SK-N-SH treated with all-trans-retinoic acid at 6 μM for 48 hours (cell line): ENCODE measurements around the gene MSN.

Experiments
- ATAC-seq: fragments of 200-7000 bp; cut with Tn5 transposase; 3 replicates; pipeline ENCODE4 v1.9.1; 2020; ENCODE audit warnings: mild to moderate bottlenecking, moderate library complexity
- ARNTL ChIP-seq: fragments of 450-650 bp; formaldehyde crosslinking; IDR thresholded peaks from 2 replicates; pipeline ENCODE4 v1.5.0; 2020; ENCODE audit warnings: low read depth, mild to moderate bottlenecking, moderate library complexity, borderline replicate concordance
- BACH2 ChIP-seq: fragments of 250-450 bp; sonication (Bioruptor Pico); IDR thresholded peaks from 2 replicates; pipeline ENCODE4 v1.9.0; 2021; ENCODE audit warnings: mild to moderate bottlenecking, borderline replicate concordance
- CREB5 ChIP-seq: fragments of 250-450 bp; sonication (Bioruptor Pico); IDR thresholded peaks from 2 replicates; pipeline ENCODE4 v1.5.1; 2020; ENCODE audit warnings: low read depth, mild to moderate bottlenecking, moderate library complexity
- CSDC2 ChIP-seq: fragments of 250-450 bp; sonication (Bioruptor Pico); IDR thresholded peaks from 2 replicates; pipeline ENCODE4 v1.5.0; 2020; ENCODE audit warnings: mild to moderate bottlenecking, moderate library complexity
- CSRNP3 ChIP-seq: fragments of 250-450 bp; sonication (Bioruptor Pico); IDR thresholded peaks from 2 replicates; pipeline ENCODE4 v1.5.1; 2021; ENCODE audit warnings: mild to moderate bottlenecking, moderate library complexity
- ESRRG ChIP-seq: fragments of 250-450 bp; sonication (Bioruptor Pico); IDR thresholded peaks from 2 replicates; pipeline ENCODE4 v1.6.1; 2021; ENCODE audit warnings: mild to moderate bottlenecking
- ISL1 ChIP-seq: fragments of 250-450 bp; sonication (Bioruptor Pico); IDR thresholded peaks from 2 replicates; pipeline ENCODE4 v2.1.2; 2022; ENCODE audit warnings: mild to moderate bottlenecking, moderate library complexity
- OSR1 ChIP-seq: fragments of 250-450 bp; sonication (Bioruptor Pico); IDR thresholded peaks from 2 replicates; pipeline ENCODE4 v1.8.0; 2022; ENCODE audit warnings: moderate library complexity, mild to moderate bottlenecking, inconsistent platforms
- POU6F1 ChIP-seq: fragments of 250-450 bp; sonication (Bioruptor Pico); IDR thresholded peaks from 2 replicates; pipeline ENCODE4 v1.8.0; 2021; ENCODE audit warnings: low read depth, mild to moderate bottlenecking, moderate library complexity, borderline replicate concordance
- PPARA ChIP-seq: fragments of 250-450 bp; sonication (Bioruptor Pico); IDR thresholded peaks from 2 replicates; pipeline ENCODE4 v1.5.0; 2020; ENCODE audit warnings: mild to moderate bottlenecking, borderline replicate concordance
- TCF4 ChIP-seq: fragments of 250-450 bp; sonication (Bioruptor Pico); IDR thresholded peaks from 2 replicates; pipeline ENCODE4 v1.8.0; 2021; ENCODE audit warnings: mild to moderate bottlenecking, moderate library complexity, borderline replicate concordance
- TOX ChIP-seq: fragments of 250-450 bp; sonication (Bioruptor Pico); IDR thresholded peaks from 2 replicates; pipeline ENCODE4 v1.8.0; 2021; ENCODE audit warnings: mild to moderate bottlenecking, moderate library complexity, borderline replicate concordance
- TSHZ2 ChIP-seq: fragments of 250-450 bp; sonication (Bioruptor Pico); IDR thresholded peaks from 2 replicates; pipeline ENCODE4 v1.5.0; 2020; ENCODE audit warnings: mild to moderate bottlenecking, moderate library complexity
- ZC3H10 ChIP-seq: fragments of 250-450 bp; sonication (Bioruptor Pico); IDR thresholded peaks from 2 replicates; pipeline ENCODE4 v1.5.1; 2021; ENCODE audit warnings: mild to moderate bottlenecking, moderate library complexity
- ZFP30 ChIP-seq: fragments of 450-650 bp; formaldehyde crosslinking; IDR thresholded peaks from 2 replicates; pipeline ENCODE4 v1.5.0; 2022; ENCODE audit warnings: mild to moderate bottlenecking, moderate library complexity
- ZNF565 ChIP-seq: fragments of 450-650 bp; formaldehyde crosslinking; conservative IDR thresholded peaks from 2 replicates; pipeline ENCODE4 v1.5.0; 2020; ENCODE audit warnings: low read depth, mild to moderate bottlenecking, moderate library complexity
- ZNF70 ChIP-seq: fragments of 450-650 bp; formaldehyde crosslinking; IDR thresholded peaks from 2 replicates; pipeline ENCODE4 v1.5.0; 2020; ENCODE audit warnings: mild to moderate bottlenecking, moderate library complexity
- ZNF8 ChIP-seq: fragments of 450-650 bp; formaldehyde crosslinking; IDR thresholded peaks from 2 replicates; pipeline ENCODE4 v1.5.0; 2020; ENCODE audit warnings: mild to moderate bottlenecking, moderate library complexity

The MSN gene

GRCh38 chrX:65702956-65703355, 35.5 kb downstream of the MSN start:
- TF ChIP-seq ZNF8 (CRISPR knock-in tag) (no peak), ZNF565 (no peak), ARNTL (CRISPR knock-in tag) (no peak), TCF4 (CRISPR knock-in tag) (no peak), PPARA (no peak), ZFP30 (CRISPR knock-in tag) (no peak), OSR1 (CRISPR knock-in tag) (no peak), ZNF70 (CRISPR knock-in tag) (no peak), ISL1 (CRISPR knock-in tag) (no peak), TOX (no peak), CSDC2 (no peak), POU6F1 (CRISPR knock-in tag) (no peak), CREB5 (CRISPR knock-in tag) (no peak), BACH2 (CRISPR knock-in tag) (no peak), CSRNP3 (CRISPR knock-in tag) (no peak), TSHZ2 (CRISPR knock-in tag) (no peak), ZC3H10 (CRISPR knock-in tag) (no peak), ESRRG (CRISPR knock-in tag) (no peak)
- ATAC-seq: no peak

GRCh38 chrX:65705439-65705838, 38.0 kb downstream of the MSN start:
- ATAC-seq: no peak

More at GRCh38 chrX:65705439-65705838, 38.0 kb downstream of the MSN start:
- TF ChIP-seq CSDC2 (no peak), CSRNP3 (CRISPR knock-in tag) (no peak), PPARA (no peak), TSHZ2 (CRISPR knock-in tag) (no peak), ESRRG (CRISPR knock-in tag) (no peak)
